Stimulated activated CD4-positive, alpha-beta T cell treated with anti-CD3 and anti-CD28 coated beads, Interleukin-2, amount 100 ng/mL, for 4 hours (primary cell): ENCODE measurements around the gene TBX5.

Experiments used
- DNase-seq: peaks from one replicate; pipeline ENCODE4 v3.0.0-alpha.2; 2020; ENCODE audit warnings: low read depth

The TBX5 gene

DNA sequence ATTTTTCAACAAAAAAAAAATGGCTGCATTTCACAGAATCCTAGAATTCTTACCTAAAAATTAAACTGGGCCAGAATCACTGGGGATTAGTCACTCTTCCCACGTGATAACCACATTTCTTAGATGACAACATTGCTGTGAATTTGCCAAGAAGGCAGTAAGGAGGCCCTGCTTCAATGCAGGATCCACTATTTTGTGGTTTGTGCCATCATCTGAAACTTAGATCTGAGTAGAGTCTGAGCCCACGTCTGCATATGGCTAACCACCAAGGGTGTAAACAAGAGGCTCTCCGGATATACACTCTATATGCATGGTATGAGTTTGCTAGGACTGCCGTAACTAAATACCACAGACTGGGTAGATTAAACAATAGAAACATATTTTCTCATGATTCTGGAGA, 24.4 kb upstream of the TBX5 start:
- DNase-seq = no peak

DNA sequence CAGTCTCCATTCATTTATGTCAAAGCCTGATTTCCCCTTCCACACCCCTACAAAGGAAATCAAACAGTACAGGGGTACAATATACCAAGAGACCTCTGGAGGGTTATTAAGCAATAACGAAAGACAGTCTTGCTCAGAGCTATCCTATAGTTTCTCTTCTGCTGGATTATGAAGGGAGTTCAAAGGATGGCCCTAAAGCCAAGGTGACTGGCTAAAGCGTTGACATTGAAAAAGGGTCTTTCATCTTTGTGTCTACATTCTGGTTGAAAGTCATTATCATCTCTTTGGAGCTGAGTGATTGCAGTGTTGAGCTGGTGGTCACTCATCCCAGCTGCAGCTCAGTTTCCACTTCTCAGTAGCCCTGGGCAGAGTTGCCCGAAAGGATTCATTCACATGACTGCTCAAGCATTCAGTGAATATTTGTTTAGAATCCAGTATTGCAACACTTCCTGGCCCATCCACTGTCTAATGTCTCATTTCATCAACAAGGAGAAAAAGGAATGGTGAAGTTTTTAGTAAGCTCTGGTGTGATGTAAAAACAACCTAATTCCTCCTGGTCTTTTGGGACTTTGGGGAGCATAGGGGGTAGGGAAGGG, 19.2 kb upstream of the TBX5 start:
- no peak for DNase-seq

- DNase-seq = no peak
These were observed 15.0 kb upstream of the TBX5 start for GRCh38 chr12:114420944-114421335.

DNA sequence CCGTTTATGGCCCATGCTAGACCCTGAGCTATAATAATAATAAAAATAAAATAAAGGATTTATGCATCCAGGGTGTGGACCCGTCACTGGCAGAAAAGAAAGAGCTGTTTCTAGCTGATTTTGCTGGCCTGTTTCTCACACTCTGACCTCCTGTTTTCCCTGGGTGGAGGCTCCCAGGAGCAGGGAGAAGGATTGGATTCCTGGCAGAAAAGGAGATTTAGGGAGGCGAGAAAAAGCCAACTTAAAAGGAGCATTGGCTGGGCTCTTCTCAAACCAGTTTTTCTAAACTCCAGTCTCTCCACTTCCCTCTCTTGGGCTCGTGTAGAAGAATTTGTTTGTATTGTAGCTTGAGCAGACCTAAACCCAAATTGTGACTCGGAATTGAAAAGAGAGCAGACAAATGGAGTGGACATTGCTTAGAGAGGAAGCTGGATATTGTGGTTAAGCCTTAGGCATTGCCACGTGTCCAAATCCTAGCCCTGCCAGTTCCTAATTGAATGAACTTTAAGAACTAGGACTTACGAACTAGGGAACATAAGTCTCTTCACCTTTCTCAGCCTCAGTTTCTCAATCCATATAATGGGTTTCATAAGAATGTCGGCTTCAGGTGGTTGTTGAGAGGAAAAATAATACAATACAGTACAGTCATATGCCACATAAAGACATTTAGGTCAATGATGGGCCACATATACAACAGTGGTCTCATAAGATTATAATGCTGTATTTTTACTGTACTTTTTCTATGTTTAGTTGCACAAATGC, 14.4 kb upstream of the TBX5 start:
- DNase-seq = no peak

GRCh38 chr12:114416028-114416427, 10.1 kb upstream of the TBX5 start:
- no peak for DNase-seq

DNA sequence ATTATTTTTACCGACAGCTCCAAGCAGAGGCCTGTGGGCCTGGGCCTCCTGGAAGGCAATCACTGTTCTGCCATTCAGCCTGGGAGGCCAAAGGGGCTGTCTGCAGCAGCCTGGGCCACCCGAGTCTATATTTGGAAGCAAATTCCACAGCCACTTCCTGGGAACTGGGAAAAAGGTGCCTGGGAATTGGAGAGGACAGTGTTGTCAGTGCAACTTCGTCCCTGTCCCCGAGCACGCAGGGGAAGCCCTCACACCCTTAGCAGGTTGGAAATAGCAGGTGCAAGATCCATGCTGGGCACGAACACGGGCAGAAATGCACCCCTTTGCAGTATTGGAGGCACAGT, 9.6 kb upstream of the TBX5 start:
- DNase-seq = no peak

GRCh38 chr12:114414866-114415524, 9.1 kb upstream of the TBX5 start:
- no peak for DNase-seq

DNA sequence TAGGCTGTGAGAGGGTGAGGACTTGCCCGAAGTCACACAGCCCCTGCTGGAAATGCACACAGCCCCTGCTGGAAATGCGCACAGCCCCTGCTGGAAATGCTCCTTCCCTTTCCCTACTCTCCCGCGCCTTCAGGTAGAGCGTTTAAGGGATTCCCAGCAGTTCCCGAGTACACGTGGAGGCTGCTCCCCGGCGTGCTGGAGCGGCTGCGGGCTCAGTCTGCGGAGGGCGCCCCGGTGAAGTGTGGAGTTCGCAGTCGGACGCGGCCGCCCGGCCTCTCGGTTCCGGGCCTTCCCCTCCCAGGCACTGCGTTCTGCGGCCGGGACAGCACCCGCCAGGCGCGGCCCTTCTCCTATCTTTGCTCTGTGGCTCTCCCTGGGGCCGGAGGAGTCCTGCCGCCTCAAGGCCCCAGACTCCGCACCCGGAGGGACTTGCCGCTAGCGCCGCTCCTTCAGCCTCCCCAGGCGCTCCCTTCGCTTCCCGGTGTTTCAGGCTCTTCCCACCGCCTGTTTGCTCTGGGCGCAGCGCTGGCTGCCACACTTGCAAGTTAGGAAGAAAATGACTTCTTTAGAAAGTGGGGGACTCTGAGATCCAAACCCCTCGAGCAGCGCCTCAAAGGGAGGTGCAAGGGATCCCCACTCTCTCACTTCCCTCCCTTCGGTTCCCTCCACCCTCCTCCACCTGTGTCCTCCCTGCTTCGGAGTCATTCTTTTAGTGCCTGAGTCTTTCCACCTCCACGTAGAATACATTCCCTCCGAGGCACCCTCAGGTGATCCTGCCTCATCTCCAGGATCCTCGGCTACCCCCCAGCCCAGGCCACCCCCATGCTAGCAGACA, 8.3 kb upstream of the TBX5 start:
- DNase-seq = no peak

GRCh38 chr12:114412825-114413749, 7.1 kb upstream of the TBX5 start:
- DNase-seq = no peak

DNA sequence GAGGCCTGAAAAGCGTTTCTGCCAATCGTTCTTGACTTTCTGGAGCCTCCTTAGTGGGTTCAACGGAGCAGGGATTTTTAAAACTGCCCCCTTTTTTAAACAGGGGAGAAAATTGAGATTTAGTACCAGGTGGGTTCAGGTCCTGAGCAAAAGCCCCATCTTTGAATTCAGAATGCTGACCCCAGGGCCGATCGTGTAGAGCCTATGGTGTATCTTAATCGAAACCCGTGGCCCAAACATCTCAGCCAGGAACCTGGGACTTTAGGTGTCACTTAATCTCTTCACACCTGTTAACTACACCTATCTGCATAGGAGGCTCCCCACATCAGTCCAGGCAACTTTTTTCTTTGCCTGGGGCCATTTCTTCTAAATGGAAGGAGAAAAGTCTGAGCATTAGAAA, 6.4 kb upstream of the TBX5 start:
- DNase-seq = no peak

DNA sequence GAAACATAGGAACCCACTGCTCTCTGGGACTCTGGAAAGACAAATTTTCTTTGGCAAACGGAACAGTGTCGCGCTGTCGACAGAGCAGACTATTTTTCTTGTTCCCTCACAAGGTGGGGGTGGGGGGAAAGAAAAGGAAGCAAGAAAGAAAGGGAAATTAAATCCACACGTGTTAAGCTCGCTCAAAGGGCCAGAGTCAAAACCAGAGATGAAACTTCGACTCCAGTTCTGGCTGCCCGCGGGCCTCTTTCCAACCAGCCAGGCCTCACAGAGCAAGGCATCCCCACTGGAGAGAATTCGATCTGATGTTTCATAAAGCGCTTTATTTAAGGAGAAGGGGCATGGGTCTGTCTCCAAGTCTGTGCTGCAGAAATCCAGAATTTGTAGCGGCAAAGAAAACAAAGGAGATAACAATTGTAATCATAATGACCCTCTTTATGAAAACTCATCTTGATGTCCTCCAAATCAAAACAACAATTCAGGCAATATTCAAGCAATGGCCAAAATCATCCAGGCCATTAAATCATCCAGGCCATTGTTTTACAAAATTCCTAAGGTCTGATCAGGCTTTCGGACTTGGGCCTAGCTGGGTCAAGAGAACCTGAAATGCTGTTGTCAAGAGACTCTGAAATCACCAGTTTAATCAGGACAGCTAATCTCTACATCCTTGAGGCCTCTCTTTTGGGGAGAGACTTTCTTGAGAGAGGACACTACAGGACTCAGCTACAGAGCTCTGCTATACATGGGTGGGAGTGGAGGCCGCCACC, 5.3 kb upstream of the TBX5 start:
- DNase-seq = no peak

DNA sequence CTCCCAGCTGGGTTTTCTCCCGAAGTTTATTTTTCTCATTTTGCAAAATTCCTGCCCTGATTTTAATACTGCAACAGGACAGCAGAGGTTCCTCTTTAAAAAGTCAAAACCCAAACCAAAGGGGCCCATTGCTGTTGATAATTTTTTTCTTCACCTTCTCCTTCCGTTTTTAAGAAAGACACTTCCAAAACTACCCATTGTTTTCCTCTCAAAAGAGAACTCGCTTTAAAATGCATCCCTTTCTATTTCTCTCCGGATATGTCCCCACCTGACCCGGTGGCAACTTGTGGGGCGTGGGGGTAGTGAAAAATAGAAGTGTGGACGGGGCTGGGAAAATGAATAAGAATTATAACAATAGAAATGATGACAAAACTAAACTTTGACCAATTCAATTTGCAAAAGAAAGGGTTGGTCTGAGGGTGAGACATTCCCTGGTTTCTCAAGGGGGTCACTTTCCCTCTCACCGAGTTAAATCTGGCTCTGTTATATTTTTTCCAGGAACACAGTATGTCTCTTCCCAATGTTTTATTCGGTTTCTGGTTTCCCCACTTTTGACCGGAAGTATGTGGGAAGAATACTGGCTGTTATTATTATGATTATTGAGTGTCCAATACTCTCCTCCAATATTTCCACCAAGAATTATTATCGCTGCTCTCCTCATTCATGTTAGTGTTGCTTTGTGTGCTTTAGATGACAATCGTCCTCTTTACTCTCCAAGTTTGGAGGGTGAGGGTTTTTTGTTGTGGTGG, 4.1 kb upstream of the TBX5 start:
- DNase-seq = no peak

GRCh38 chr12:114408886-114409851, 3.2 kb upstream of the TBX5 start:
- DNase-seq = no peak

DNA sequence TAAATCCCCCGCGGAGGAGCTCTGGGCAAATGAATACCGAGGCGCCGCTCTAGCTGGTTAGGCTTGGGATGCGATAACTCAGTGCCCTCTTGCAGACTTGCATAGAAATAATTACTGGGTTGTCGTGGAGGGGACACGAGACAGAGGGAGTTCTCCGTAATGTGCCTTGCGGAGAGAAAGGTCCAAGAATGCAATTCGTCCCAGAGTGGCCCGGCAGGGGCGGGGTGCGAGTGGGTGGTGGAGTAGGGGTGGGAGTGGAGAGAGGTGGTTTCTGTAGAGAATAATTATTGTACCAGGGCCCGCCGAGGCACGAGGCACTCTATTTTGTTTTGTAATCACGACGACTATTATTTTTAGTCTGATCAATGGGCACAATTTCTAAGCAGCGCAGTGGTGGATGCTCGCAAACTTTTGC, 2.5 kb upstream of the TBX5 start:
- DNase-seq = no peak

DNA sequence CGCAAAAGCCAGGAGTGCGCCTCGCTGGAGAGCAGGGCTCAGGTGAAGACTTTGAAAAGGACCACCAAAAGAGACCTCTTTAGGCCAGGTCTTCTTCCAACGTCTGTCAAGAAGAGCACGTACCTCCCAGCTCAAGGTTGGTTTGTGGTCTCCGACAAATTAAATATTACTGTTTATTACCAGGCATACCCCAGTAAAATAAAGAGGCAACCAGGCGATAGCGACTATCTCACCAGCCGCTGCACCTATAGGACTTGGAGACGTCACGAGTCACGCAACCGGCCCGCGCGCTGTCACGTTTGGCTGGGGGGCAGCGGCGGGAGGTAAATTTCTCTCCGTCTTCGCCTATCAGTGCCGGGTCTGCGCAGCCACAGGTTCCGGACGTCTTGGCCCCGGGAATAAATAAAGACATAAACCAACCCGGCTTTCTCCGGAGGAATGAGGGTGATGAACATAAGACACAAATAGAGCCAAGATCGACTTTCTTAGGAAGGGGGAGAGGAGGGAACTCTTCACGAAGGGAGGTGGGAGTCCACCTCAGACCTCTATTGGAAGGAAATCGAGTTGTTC, 2.0 kb upstream of the TBX5 start:
- DNase-seq = no peak

GRCh38 chr12:114406984-114407841, 1.3 kb upstream of the TBX5 start:
- DNase-seq = no peak

DNA sequence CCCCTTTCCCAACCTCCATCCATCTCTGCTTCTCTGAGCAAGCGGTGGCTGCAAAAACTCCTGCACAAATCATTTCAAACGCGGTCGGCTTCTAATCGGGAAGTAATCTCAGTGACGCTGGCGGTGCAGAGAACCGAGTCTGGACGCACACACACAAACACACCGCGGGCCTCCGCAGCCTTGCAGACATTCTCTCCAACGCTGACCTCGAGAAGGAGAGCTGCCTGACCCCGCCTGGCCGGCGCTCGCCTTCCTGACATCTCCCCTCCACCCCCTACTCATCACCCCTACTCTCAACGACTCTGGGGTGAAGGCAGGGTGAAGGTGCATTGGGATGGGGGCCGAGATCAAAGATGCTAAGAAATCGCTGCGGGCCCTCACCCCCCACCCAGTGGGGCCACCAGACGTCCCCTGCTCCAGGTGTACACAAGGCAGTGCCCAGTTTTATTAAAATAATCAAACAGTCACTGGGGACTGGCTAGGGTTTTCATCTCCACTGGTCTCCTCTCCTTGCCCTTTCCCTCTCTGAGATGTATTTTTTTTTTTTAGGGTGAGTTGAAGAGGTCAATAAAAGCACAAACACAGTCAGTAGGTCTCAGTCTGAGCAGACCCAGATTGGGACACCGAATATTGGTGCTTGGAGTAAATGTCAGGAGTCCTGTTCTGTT, 506 bp upstream of the TBX5 start:
- no peak for DNase-seq
